Suprapubic skin (tissue), 3 donors: ENCODE results near the gene CHST1.

Experiments used
- CTCF ChIP-seq, 2 donors: fragments of 200-600 bp in 1 of 2; fragments of 450-650 bp in 1 of 2; sonication (generic) in 1 of 2; IDR thresholded peaks; one replicate each; pipeline ENCODE4 v1.5.1; 2016 to 2019; ENCODE audit warnings: antibody characterized with exemption in 2 of 2, mild to moderate bottlenecking in 1 of 2, moderate library complexity in 1 of 2
- EP300 ChIP-seq: sonication (generic); formaldehyde crosslinking; IDR thresholded peaks from one replicate; pipeline ENCODE4 v1.6.1; 2017; ENCODE audit warnings: antibody characterized with exemption
- POLR2A ChIP-seq, 2 donors: fragments of 450-650 bp; IDR thresholded peaks; one replicate each; pipeline ENCODE4 v1.6.1; 2017; ENCODE audit warnings: antibody characterized with exemption in 2 of 2, mild to moderate bottlenecking in 2 of 2, moderate library complexity in 2 of 2

- no peak for TF ChIP-seq CTCF (IDR thresholded peaks at IDR 0.05)
- no peak for TF ChIP-seq POLR2A (IDR thresholded peaks at IDR 0.05)
- TF ChIP-seq EP300 = no peak
Measured at GRCh38 chr11:45671246-45672171, 6.1 kb upstream of the CHST1 start.
